HEK293T (cell line): ENCODE results near the gene GABRB3.

Experiments used
- FOXM1 ChIP-seq: fragments of 450-650 bp; IDR thresholded peaks from 2 replicates; pipeline ENCODE4 v1.6.1; 2017; ENCODE audit warnings: mild to moderate bottlenecking, borderline replicate concordance
- ZNF384 ChIP-seq: fragments of 450-650 bp; IDR thresholded peaks from 2 replicates; pipeline ENCODE4 v1.6.1; 2016

DNA sequence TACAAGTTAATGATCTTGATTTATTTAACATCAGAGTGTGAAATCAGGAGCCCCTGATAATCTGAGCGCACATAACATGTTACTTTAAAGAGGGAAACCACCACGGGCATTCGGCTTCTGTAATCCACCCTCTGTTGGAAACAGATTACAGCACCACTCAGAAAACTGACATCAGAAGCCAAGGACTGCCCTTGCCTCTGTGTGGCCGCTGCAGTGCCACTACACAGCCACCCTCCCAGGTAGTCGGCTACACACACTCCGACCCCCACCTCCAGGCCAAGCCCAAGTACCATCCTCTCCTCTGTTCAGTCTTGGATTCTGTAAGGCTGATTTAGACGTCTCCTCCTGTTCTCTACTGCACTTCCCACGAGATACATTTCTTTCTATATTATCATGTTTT lies 251.7 kb downstream of the GABRB3 start:
- TF ChIP-seq ZNF384 (no peak), FOXM1 (no peak)
